ENCODE measurements around the gene TAC3. TPM values are rescaled to one million over a fixed set of nuclear protein-coding genes. Genes with fewer than 3 reads are reported as not detected.

The TAC3 gene
- total RNA-seq, 1 donor from 2014 or later, result not detected

- H3K4me1 ChIP-seq, result no peaks in the 10 kb centered on the region
- no peak for TF ChIP-seq CTCF (IDR thresholded peaks at IDR 0.05)
- no peaks in the 10 kb centered on the region for H3K27me3 ChIP-seq
- no peak for DNase-seq (ENCODE audit: low spot score in 2 of 2)
- H3K9me3 ChIP-seq, result no peaks in the 10 kb centered on the region
- H3K4me3 ChIP-seq, result no peak overlapping the region
- no peaks in the 10 kb centered on the region for H3K36me3 ChIP-seq
- no peak overlapping the region for H3K27ac ChIP-seq
- intact Hi-C loops (cut with DNase I), result no loop called here
Measured at GRCh38 chr12:57051011-57051410, 34.7 kb upstream of the TAC3 start.

DNA sequence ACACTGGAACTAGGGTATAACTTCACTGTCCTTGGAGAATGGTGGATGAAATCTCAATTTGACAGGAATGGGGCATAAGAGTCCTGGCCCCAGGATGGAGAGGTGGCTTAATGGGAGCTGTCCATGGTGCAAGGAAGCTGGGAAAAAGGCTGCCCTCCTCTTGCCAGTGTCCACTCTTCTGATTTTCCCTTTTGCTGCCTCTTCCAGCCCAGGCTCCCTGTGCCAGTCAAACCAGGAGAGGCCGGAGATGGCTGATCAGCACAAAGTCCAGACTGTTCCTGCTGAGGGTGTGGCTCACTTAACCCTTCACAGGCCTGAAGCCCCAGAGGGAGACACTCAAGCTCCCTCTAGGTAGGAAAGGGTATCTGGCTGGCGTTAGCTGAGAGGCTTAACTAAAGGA is 33.6 kb upstream of the TAC3 start, which contains the start of gene MYO1A:
Gene MYO1A (minus strand): TSS at position 240 of the 400 bp plus-strand sequence. CDS start 1,806 bp downstream, outside the sequence.
- Histone ChIP-seq H3K36me3 (no peaks in the 10 kb centered on the region), H3K27ac (no peak within 1 kb of the TSS), H3K4me3 (no peak within 1 kb of the TSS), H3K27me3 (no peaks in the 10 kb centered on the region), H3K4me1 (no peaks in the 10 kb centered on the region), H3K9me3 (no peaks in the 10 kb centered on the region)
- intact Hi-C loops (cut with DNase I), result no loop called here
- no peak for DNase-seq (ENCODE audit: low spot score in 2 of 2)
- TF ChIP-seq CTCF (IDR thresholded peaks at IDR 0.05), result no peak

DNA sequence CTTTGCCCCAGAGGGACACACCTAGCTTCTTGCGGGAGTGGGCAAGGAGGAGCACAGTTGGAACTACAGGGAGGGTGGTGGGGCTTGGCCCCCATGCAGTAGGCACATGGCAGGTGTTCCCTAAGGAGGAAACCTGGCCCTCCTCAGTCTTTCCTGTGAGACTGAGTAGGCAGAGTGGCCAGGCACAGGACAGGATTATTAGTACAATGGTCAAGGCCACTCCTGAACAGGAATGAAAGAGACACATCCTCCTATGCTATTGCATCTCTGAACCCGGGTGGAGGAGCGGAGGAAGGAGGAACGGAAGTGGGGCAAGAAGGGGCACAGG is 32.8 kb upstream of the TAC3 start:
- intact Hi-C loops (cut with DNase I), result no loop called here
- no peaks in the 10 kb centered on the region for H3K36me3 ChIP-seq
- no peaks in the 10 kb centered on the region for H3K9me3 ChIP-seq
- H3K4me3 ChIP-seq, result no peak overlapping the region
- H3K27me3 ChIP-seq, result no peaks in the 10 kb centered on the region
- H3K4me1 ChIP-seq, result no peaks in the 10 kb centered on the region
- TF ChIP-seq CTCF (IDR thresholded peaks at IDR 0.05), result no peak
- H3K27ac ChIP-seq, result no peak overlapping the region
- DNase-seq (ENCODE audit: low spot score in 2 of 2), result no peak

- no peak overlapping the region for H3K27ac ChIP-seq
- intact Hi-C loops (cut with DNase I), result no loop called here
- no peak overlapping the region for H3K4me3 ChIP-seq
Measured at GRCh38 chr12:57048423-57049118, 32.2 kb upstream of the TAC3 start.

DNA sequence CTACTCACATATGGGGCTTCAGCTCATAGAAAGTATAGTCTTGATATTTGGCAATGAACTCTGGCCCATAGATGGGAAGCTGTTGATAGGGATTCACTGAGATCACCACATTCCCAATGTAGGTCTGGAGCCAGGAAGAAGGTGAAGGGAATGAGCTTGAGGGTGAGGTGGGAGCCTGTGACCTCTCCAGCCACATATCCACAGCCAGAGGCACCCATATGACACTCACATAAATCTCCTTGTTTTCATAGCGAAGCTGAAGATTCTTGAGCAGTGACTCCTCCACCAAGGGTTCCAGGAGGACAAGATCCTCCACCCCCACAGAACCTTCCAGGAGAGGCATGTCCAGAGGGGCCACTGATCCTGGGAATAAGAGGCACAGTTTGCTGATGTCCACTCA is 31.7 kb upstream of the TAC3 start:
- intact Hi-C loops (cut with DNase I), result no loop called here
- no peak for TF ChIP-seq CTCF (IDR thresholded peaks at IDR 0.05)

More at GRCh38 chr12:57048423-57049118, 32.2 kb upstream of the TAC3 start:
- Histone ChIP-seq H3K4me1 (no peaks in the 10 kb centered on the region), H3K27me3 (no peaks in the 10 kb centered on the region), H3K36me3 (no peaks in the 10 kb centered on the region), H3K9me3 (no peaks in the 10 kb centered on the region)
- TF ChIP-seq CTCF (IDR thresholded peaks at IDR 0.05), result no peak
- no peak for DNase-seq (ENCODE audit: low spot score in 2 of 2)

More for the DNA sequence above, 31.7 kb upstream of the TAC3 start:
- H3K4me3 ChIP-seq, result no peak overlapping the region
- no peak for DNase-seq (ENCODE audit: low spot score in 2 of 2)
- no peaks in the 10 kb centered on the region for H3K36me3 ChIP-seq
- H3K27ac ChIP-seq, result no peak overlapping the region
- no peaks in the 10 kb centered on the region for H3K27me3 ChIP-seq
- H3K4me1 ChIP-seq, result no peaks in the 10 kb centered on the region
- no peaks in the 10 kb centered on the region for H3K9me3 ChIP-seq

Measured in ascending aorta (tissue), 2 donors.